D721Med (cell line): ENCODE measurements around the gene WASF3.
A peak's percentile ranks its signal among the peaks of the same experiment; 100 is the strongest.

Experiments used
- DNase-seq: peaks from one replicate; pipeline ENCODE4 v3.0.0; 2011; ENCODE audit warnings: low spot score; ENCODE audit not compliant: insufficient read length
- FAIRE-seq: peaks from 2 replicates; lab custom pipeline; 2011; peaks lifted over from hg19 to GRCh38; lab: Jason Lieb, UNC
- CTCF ChIP-seq: IDR thresholded peaks from 2 replicates; pipeline ENCODE4 v1.5.1; 2012; ENCODE audit warnings: mild to moderate bottlenecking, control low read depth; ENCODE audit not compliant: insufficient read depth; ENCODE audit errors: missing control alignments

Gene WASF3

GRCh38 chr13:26531742-26532141, 25.7 kb upstream of the WASF3 start:
- TF ChIP-seq CTCF, result no peak
- no peak for DNase-seq
- no peak for FAIRE-seq

- TF ChIP-seq CTCF, result no peak
- peak; percentile 81 for FAIRE-seq
- no peak for DNase-seq
Observed at GRCh38 chr13:26534036-26534726, 23.3 kb upstream of the WASF3 start.

- TF ChIP-seq CTCF, result no peak
- DNase-seq (no peak), FAIRE-seq (peak; percentile 90)
Observed at GRCh38 chr13:26538363-26539317, 18.8 kb upstream of the WASF3 start.

- no peak for DNase-seq
- no peak for TF ChIP-seq CTCF
- FAIRE-seq, result no peak
Observed at GRCh38 chr13:26539738-26540292, 17.7 kb upstream of the WASF3 start.

GRCh38 chr13:26540334-26540733, 17.1 kb upstream of the WASF3 start:
- FAIRE-seq, result peak; percentile 88
- peak; percentile 38 for DNase-seq
- TF ChIP-seq CTCF, result no peak

- no peak for TF ChIP-seq CTCF
- FAIRE-seq, result no peak
- DNase-seq, result no peak
Observed at GRCh38 chr13:26541041-26541440, 16.4 kb upstream of the WASF3 start.
